ENCODE data around the gene SOCS6.
"Not testable (repeated sequence)": the region's sequence is repeated elsewhere in the genome, so short reads cannot be mapped to it uniquely, and the experiment has no call there.

SOCS6 gene

DNA sequence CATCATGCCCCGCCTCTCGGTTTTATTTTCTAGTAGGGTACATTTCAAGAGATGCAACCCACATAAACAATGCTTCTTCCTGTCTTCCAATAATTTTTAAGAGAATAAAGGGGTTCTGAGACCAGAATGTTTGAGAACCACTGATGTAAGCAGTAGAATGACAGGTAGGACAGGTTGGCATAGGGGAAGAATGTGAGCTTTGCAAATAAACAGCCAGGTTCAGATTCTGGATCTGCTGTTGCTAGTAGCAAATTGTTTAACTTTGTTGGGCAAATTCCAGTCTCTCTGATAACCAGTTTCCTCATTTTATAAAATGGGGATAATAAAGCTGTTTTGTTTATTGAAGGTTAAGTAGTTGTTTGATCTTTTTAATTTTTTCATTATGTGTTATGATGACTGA lies 32.8 kb downstream of the SOCS6 start:
- no peak for DNase-seq (ENCODE audit: extremely low read depth in 1 of 2, low read depth in 1 of 2)

DNA sequence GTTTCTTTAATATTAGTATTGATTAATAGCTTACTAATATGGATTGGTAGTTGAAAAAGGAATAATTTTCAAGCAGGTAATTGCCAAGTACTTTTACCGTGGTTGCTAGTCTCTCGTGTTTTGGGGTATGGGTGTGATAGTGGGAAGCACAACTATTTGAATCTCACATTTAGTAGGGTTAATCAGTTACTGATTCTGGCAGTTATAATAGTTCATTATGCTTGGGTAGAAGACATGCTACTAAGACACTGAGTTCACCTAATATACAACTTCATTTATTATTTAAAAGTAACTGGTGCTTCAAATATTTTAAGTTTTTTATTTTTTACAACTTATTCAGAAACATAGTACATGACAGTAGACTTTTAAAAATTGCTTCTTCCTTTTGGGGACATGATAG lies 33.5 kb downstream of the SOCS6 start:
- no peak for DNase-seq (ENCODE audit: extremely low read depth in 1 of 2, low read depth in 1 of 2)

DNA sequence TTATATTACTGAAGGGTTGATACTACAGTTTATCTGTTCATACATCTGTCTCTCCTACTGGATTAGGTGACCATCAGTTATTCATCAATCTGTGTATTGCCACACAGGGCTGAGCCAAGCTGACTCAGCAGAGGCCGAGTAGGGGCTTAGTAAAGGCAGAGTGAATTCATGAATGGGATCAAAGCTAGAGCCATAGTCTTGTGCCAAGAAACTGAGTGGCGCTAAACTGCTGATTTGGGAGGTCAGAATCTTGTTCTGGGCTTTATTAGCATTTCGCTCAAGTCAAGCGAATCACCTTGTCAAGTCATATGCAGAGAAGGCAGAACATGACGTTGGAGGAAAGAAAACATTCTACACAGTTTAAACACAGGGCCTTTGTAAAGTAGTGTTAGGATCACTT lies 34.1 kb downstream of the SOCS6 start:
- DNase-seq (ENCODE audit: extremely low read depth in 1 of 2, low read depth in 1 of 2), result no peak

DNA sequence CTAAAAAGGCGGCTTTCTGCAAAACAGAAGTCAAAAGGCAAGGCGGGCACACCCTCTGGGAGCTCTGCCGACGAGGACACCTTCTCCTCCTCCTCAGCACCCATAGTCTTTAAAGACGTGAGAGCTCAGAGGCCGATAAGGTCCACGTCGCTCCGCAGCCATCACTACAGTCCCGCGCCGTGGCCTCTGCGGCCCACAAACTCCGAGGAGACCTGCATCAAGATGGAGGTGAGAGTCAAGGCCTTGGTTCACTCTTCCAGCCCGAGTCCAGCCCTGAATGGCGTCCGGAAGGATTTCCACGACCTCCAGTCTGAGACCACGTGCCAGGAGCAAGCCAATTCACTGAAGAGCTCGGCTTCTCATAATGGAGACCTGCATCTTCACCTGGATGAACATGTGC lies 36.1 kb downstream of the SOCS6 start:
- no peak for DNase-seq (ENCODE audit: extremely low read depth in 1 of 2, low read depth in 1 of 2)

DNA sequence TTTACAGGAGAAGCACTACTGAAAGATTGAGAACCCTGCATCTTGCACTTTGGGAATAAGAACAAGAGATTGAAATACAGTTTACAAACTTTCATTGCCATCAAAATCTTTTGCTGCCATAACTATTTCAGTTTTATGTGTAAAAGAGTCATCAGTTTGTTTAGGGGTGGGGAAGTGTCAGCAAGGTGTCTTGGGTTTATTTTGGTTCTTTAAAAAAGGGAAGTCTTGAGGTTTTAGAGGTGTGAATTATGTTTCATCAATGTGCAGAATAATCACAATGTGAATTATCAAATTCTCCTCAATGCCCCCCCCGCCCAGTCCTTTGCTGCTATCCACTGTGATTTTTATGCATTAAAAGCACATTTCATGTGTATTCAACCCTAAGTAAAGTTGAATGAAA lies 37.4 kb downstream of the SOCS6 start:
- no peak for DNase-seq (ENCODE audit: extremely low read depth in 1 of 2, low read depth in 1 of 2)

DNA sequence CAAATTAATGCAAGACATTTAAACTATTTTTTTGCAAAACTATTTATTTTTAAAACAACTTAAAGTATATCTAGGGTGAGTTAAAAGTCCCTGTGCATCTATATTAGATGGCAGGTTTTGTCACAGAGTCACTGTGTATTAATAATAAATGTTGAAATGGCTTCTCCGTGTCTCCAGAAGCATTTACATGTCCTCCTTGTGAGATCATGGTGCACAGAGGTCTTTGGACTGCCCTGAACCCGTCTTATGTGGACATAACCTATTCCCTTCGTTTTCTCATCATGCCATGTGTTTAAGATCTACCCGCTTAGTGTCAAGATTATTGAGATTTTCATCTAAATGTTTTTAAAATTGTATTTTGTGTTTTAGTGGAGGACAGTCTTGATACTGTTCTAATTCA lies 39.3 kb downstream of the SOCS6 start:
- no peak for DNase-seq (ENCODE audit: extremely low read depth in 1 of 2, low read depth in 1 of 2)

DNA sequence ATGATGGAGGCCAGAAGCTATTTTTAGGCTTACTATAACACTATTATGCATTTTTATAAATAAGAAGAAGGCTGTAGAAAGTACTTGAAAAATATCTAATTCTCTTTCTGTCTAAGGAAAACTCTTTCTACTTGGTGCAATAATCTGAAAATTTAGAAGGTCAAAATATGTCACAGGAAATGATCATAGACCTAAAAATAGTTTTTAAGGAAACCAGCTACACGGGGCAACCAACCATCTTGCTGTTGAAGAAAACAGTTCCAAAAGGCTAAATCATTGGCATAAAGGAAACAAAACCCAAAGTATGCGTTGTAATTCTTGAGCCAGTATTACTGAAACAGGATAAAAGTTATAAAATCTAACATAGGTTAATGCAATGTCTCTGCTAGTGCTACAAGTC lies 40.2 kb downstream of the SOCS6 start:
- DNase-seq (ENCODE audit: extremely low read depth in 1 of 2, low read depth in 1 of 2), result no peak

DNA sequence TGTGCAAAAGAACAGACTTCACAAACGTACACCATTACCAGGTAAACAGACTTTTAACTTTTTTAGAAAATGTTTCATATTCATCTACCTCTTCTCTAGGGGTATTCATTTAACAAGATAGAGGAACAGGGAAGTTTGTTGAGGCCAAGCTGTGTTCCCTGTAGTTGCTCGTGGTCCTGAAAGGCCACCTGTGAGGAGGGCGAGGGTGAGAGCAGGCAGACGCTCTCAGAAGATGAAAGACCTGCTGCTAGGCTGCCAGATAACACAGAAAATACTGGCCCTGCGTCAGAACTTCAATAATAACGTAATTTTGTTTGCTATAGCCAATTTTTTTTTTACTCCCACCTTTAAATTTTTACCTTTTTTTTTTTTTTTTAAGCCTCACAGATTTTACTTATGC lies 42.0 kb downstream of the SOCS6 start:
- DNase-seq (ENCODE audit: extremely low read depth in 1 of 2, low read depth in 1 of 2), result no peak

DNA sequence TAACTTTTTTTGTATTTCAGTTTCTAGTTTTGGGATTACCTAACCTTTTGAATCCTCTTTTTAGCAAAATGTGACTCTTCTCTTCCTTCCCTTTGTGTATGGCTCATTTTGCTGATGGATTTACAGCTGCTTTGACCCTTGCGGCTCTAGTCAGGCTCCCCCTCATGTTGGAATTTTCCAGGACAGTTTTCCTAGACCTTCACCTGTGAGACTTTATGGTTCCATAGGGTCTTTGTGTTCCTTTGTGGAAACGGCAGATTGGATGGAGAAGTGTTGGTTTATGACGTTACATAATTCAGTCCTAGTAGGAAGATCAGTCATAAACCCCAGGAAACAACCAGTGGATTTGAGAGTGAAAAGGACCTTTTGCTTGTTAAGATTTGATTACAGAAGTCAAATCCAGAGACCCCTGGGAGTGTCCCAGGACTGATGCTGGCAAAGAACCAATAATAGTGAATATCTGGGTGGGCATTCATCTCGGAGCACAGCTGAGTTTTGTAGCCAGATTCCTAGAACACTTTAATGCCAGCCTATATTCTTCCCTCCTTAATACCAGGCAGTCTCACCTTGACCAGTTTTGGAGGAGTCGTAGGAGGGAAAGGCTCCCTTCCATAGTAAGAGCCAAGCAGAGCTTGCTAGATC lies 42.7 kb downstream of the SOCS6 start:
- no peak for DNase-seq (ENCODE audit: extremely low read depth in 1 of 2, low read depth in 1 of 2)

DNA sequence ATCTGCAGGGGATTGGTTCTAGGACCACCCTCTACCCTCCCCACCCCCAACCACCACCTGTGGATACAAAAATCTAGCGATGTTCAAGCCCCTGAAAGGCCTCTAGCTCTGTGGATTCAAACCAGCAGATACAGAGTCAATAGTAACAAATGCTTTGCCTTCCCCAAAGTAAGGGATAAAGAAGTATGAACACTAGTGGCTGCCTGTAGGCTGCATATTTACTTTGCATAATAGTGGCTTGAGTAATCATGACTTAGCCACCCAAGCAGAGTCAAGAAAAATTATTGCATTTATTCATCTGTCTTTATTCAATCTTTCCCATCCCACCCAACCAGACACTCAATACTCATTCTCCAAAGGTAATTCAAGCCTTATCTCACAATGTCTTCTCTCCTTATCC lies 43.8 kb downstream of the SOCS6 start:
- no peak for DNase-seq (ENCODE audit: extremely low read depth in 1 of 2, low read depth in 1 of 2)

DNA sequence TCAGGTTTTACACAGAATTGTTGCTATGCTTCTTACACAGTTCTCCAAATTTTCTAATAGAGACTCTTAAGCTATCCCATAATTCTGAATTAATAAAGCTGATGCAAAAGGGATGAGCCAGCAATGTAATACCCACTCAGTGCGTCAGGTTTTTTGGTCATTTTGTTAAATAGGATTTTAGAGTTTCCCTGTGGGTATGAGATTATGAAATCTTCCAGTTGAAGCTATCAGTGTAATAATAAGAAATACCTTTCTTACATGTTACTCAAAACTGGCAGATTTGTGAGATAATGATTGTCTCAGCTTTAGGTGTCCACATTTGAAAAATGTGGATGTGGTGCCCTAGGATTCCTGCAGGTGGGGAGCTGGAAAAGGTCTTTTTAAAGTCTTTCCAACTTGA lies 44.5 kb downstream of the SOCS6 start:
- DNase-seq (ENCODE audit: extremely low read depth in 1 of 2, low read depth in 1 of 2), result no peak

DNA sequence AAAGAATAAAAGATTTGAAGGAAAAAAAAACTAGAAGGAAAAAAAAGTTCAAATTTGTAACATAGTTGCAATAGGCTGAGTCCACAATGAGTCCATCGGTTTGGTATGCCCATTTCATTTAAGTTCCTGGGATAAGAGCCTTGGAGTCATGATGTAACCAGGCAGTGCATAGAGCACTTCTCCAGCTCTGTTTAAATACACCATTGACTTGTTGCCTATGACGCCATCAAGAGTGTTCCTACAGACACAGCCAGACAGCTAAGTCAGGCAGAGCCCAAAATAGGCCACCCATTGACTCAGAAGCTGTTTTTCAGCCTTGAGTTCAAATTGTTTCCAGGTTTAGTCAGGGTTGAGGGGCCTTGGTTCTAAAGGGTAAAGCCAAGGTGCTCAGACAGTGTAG lies 44.9 kb downstream of the SOCS6 start:
- no peak for DNase-seq (ENCODE audit: extremely low read depth in 1 of 2, low read depth in 1 of 2)

DNA sequence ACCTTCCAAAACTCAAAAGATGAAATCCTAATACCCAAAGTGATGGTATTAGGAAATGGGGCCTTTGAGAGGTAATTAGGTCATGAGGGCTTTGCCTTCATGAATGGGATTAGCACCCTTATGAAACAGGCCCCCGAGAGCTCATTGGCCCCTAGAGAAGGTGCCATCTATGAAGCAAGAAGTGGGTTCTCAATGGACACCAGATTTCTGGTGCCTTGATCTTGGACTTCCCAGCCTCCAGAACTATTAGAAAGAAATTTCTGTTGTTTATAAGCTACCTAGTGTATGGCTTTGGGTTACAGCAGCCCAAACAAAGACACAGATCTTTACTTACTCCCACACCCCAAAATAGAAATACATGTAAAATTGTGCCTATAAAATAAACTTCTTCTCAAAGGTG lies 45.4 kb downstream of the SOCS6 start:
- no peak for DNase-seq (ENCODE audit: extremely low read depth in 1 of 2, low read depth in 1 of 2)

DNA sequence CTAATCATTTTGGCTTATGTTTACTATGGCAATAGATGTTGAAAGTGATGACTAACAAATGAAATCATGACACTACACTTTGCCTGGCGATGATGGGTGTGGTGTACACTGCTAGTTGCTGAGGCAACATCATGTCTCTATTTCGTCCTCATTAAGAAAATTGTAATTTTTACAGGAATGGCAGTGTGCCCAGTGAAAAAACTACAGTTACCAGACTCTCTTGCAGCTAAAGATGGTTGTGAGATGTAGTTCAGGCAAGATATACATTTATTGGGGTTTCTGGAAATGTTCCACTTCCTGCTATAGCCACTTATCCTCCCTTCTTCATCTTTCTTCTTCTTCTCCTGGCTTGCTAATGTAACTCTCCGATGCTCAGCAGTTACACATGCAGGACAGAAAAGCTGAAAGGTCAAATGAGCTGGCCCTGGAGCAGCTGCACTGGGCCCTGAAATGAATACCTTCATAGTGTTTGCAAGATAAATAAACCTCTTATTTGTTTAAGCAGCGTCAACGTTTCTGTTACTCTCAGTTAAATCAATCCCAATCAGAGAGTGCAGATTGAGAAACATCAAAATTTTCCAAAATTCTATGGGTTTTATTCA lies 46.0 kb downstream of the SOCS6 start:
- DNase-seq (ENCODE audit: extremely low read depth in 1 of 2, low read depth in 1 of 2), result no peak

DNA sequence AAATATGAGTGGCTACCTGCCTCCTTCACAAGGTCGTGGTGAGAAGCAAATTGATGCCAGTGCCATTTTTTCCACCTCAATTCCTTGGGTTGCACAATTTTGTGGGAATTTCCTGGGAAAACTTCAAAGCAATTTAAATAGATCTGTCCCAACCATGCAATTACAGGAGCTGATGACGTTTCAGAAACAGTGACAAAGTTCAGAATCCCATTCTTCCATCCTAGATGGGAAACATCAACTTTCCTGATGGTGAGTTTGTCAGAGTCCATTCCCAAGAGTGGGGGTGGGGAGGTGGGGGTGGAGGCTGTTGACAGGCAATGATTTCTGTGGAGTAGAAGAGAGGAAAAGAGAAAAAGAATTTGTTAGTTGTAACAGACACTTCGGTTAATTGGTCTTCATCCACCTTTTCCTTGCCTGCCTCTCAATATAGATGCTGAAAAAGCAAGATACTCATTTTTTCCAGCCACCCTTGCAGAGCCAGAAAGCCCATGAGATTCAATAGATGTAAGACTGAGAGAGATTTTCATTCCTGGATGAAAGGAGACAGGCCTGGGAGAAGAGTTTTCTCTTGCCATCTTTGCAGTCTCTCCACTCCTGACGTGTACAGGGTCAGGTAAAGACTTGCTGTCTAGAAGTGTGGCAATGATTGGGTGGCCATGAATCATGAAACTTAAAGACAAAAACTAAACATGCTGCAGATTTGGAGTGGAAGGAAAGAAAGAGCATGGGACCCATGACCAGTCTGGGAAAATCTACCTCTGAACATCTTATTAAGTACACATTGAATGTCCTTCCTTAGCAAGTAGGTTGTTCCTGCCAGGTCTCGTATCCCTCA lies 47.3 kb downstream of the SOCS6 start:
- no peak for DNase-seq (ENCODE audit: extremely low read depth in 1 of 2, low read depth in 1 of 2)

DNA sequence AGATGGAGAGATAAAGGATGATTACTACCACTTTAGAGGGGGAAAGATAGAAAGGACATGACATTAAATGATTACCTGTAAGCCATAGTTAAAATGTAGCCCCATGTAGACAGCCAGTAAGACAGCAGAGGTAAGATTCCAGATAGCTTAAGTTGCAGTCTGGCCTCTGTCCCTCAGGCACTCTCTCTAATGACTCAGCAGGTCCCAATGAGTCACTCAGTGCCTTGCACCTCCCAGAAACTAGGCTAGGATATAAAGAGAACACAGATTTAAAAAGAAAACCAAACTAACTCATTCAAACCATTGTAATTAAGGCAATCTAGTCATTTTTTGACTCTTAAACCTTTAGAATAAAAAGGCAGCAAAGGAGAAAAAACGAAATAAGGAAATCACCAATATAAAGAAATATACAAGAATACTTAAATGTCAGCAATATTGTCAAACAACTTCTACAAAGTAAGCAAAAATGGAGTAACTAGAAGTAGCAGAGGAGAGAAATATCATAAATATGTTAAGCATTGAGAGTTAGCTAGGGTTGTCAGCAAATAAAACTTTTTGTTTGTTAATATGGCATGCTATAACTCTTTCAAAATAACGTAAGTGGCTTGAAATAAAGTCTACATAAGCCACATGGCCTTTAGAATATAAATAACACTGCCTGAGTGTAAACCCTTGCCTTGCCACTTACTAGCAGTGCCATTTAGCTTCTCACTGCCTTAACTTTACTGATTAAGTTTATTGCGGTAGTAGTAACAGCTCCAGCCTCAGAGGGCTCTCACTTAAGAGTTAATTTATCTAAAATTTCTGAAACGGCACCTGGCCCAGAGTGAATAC lies 48.5 kb downstream of the SOCS6 start:
- DNase-seq (ENCODE audit: extremely low read depth in 1 of 2, low read depth in 1 of 2), result no peak

DNA sequence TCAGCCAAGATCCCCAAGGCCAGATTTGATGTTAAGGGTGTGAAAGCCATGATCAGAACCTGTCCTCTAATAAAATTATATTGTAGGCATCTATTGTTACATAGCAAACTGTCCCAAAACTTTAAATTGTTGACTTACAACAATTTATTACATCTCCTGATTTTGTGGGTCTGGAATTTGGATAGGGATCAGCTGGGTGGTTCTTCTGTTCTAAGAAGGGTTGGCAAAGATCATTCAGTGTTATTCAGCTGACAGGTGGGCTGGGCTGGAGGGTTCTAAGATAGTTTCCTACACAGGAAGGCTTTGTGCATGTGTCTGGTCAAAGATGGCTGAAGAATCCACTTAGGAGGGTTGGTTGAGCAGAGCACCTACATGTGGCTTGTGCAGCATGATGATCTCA lies 50.0 kb downstream of the SOCS6 start:
- no peak for DNase-seq (ENCODE audit: extremely low read depth in 1 of 2, low read depth in 1 of 2)

DNA sequence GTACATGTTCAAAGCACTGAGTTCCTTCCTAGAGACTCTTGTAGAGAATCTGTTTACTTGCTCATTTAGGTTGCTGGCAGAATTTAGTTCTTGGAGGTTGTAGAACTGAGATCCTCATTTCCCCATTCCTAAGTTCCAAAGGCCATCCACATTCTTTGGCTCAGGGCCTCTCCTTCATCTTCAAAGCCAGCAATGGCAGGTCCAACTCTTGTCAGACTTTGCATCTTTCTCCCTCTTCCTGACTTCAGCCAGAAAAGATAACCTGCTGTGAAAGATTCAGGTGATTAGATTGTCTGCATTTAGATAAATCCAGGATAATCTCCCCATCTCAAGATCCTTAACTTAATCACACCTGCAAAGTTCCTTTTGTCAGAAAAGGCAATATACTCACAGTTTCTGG lies 51.1 kb downstream of the SOCS6 start:
- DNase-seq (ENCODE audit: extremely low read depth in 1 of 2, low read depth in 1 of 2), result no peak

DNA sequence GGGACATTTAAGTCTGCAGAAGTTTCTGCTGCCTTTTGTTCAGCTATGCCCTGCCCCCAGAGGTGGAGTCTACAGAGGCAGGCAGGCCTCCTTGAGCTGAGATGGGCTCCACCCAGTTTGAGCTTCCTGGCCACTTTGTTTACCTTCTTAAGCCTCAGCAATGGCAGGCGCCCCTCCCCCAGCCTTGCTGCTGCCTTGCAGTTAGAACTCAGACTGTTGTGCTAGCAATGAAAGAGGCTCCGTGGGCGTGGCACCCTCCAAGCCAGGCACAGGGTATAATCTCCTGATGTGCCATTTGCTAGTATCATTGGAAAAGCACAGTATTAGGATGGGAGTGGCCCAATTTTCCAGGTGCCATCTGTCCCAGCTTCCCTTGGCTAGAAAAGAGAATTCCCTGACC lies 59.6 kb downstream of the SOCS6 start:
- not testable (repeated sequence) for DNase-seq (ENCODE audit: extremely low read depth in 1 of 2, low read depth in 1 of 2)

DNA sequence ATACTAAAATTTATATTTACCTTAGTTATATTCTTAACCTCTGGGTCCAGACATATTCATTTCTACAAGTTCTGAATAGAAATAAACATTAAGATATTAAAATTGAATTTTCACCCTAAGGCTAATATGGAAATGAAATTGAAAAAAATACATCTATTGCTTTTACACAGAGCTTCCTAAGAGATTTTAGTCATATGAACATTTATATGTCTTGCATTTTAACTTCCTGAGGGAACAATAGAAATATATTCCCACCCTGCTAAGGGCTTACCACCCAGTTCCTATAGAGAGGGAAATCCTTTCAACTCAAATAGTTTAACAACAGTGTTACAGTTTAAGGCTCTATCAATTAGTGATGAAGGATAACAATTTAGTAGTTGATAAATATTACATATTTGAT lies 60.5 kb downstream of the SOCS6 start:
- DNase-seq (ENCODE audit: extremely low read depth in 1 of 2, low read depth in 1 of 2), result no peak

DNA sequence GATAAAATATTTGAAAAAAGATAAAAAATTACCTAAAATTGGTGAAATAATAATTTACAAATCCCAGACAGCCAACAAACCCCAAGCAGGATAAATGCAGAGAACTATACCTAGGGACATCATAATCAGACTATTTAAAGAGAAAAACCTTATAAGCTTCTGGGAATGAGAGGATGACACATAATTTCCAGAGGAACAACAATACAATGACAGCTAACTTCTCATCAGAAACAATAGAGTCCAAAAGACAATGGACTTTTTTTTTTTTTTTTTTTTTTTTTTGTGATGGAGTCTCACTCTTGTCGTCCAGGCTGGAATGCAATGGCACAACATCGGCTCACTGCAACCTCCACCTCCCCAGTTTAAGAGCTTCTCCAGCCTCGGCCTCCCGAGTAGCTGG lies 65.2 kb downstream of the SOCS6 start:
- DNase-seq (ENCODE audit: extremely low read depth in 1 of 2, low read depth in 1 of 2), result no peak
